ENCODE data around the gene NTRK2.

GRCh38 chr9:84891924-84892323 is 222.4 kb downstream of the NTRK2 start:
- no peak for TF ChIP-seq POLR2A (IDR thresholded peaks at IDR 0.05)
- TF ChIP-seq CTCF (IDR thresholded peaks at IDR 0.05) = no peak
